PFSK-1 (cell line): ENCODE measurements around the gene MTA2.

Source experiments
- FOXP2 ChIP-seq: optimal IDR thresholded peaks from 2 replicates; pipeline ENCODE3; 2011; ENCODE audit warnings: borderline replicate concordance, control low read depth, inconsistent platforms; ENCODE audit not compliant: insufficient read depth; ENCODE audit errors: extremely low read length, extremely low read depth
- POLR2AphosphoS5 ChIP-seq: IDR thresholded peaks from 2 replicates; pipeline ENCODE4 v1.6.1; 2012; ENCODE audit warnings: low read depth, mild to moderate bottlenecking, control low read depth, low read length, moderate library complexity
- REST ChIP-seq, 2 experiments: IDR thresholded peaks; 2 replicates each; pipeline versions ENCODE4 v1.6.1 to v1.8.0; 2011 to 2012; ENCODE audit warnings: low read depth in 2 of 2, low read length in 2 of 2, control low read depth in 1 of 2, inconsistent platforms in 1 of 2, mild to moderate bottlenecking in 1 of 2, moderate library complexity in 1 of 2; ENCODE audit not compliant: insufficient read depth in 1 of 2
- SIN3A ChIP-seq: IDR thresholded peaks from 2 replicates; pipeline ENCODE4 v1.6.1; 2012; ENCODE audit warnings: mild to moderate bottlenecking, low read length, moderate library complexity, borderline replicate concordance; ENCODE audit not compliant: insufficient read depth
- TAF1 ChIP-seq: IDR thresholded peaks from 2 replicates; pipeline ENCODE4 v1.6.1; 2012; ENCODE audit warnings: low read length, control low read depth, borderline replicate concordance; ENCODE audit not compliant: insufficient read depth

The MTA2 gene

GRCh38 chr11:62591448-62592145 is 10.1 kb downstream of the MTA2 start, which contains the start of gene TUT1:
Gene TUT1 (minus strand): TSS chr11:62591523. CDS start chr11:62591485, 38 bp downstream.
- TF ChIP-seq SIN3A (peak; percentile 93; the same call in 1 of the 2 replicates), REST (IDR thresholded peaks at IDR 0.05; ENCODE audit: insufficient read depth in 1 of 2, low read depth in 2 of 2, low read length in 2 of 2) (peak; percentile 74 to 88), FOXP2 (peak; percentile 87), POLR2AphosphoS5 (peak; percentile 99), TAF1 (peak; percentile 98)

- TF ChIP-seq TAF1 (no peak), REST (IDR thresholded peaks at IDR 0.05; ENCODE audit: insufficient read depth in 1 of 2, low read depth in 2 of 2, low read length in 2 of 2) (no peak), SIN3A (no peak), POLR2AphosphoS5 (no peak), FOXP2 (no peak)
These were observed 12.6 kb downstream of the MTA2 start for GRCh38 chr11:62588966-62589637.

- TF ChIP-seq FOXP2 (no peak), POLR2AphosphoS5 (no peak), REST (IDR thresholded peaks at IDR 0.05; ENCODE audit: insufficient read depth in 1 of 2, low read depth in 2 of 2, low read length in 2 of 2) (no peak), SIN3A (no peak)
These were observed 20.5 kb downstream of the MTA2 start for GRCh38 chr11:62580959-62581715.

- no peak for TF ChIP-seq FOXP2
- no peak for TF ChIP-seq TAF1
- TF ChIP-seq SIN3A = no peak
- no peak for TF ChIP-seq REST (IDR thresholded peaks at IDR 0.05; ENCODE audit: insufficient read depth in 1 of 2, low read depth in 2 of 2, low read length in 2 of 2)
- TF ChIP-seq POLR2AphosphoS5 = no peak
These were observed 22.4 kb downstream of the MTA2 start for GRCh38 chr11:62579252-62579651.
